ENCODE measurements around the gene NAA40.

The NAA40 gene

DNA sequence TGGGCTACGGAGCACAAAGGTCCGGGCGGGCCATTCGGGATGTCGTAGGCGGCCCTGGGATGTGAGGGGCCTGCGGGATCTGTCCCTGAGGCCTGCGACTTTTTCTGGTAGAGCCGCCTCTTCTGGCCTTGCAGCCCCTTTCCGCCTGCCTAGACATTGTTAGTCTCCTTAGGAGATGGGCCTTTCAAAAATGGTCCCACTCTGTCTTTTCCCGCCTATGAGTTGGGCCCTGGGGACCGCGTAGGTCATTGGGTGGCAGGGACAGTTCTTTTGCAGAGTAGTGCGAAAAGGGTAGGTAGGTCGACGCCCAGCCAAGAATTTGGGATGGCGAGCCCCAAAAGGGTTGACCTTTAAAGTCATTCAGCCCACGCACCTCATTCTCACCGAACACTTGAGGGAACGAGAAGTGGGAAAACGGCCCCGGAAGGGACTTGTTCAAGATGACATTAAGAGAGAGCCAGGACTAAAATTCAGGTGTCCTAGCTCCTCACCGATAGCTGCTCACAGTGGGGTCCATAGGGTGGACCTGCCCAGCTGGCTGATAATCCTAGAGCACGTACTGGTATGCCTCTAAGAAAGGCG is 48.2 kb downstream of the NAA40 start:
- DNase-seq (ENCODE audit: low spot score), result no peak

DNA sequence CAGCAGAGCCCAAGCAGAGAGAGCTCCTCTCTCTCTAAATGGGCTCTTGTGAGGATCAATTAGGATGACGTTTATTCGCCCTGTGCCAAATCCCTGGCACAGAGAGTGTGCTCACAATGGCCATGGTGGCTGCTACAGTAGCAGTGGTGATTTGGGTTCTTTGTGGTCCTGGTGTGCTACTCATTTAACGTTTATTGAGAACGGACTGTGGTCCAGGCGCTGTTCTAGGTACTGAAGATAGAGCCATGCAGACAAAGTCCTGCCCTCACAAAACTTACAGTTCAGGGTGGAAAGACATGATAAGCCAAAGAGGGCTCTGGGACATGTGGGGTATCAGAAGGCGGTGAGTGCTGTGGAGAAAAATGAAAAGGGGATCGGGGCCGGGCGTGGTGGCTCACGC is 52.8 kb downstream of the NAA40 start:
- DNase-seq (ENCODE audit: low spot score), result no peak

DNA sequence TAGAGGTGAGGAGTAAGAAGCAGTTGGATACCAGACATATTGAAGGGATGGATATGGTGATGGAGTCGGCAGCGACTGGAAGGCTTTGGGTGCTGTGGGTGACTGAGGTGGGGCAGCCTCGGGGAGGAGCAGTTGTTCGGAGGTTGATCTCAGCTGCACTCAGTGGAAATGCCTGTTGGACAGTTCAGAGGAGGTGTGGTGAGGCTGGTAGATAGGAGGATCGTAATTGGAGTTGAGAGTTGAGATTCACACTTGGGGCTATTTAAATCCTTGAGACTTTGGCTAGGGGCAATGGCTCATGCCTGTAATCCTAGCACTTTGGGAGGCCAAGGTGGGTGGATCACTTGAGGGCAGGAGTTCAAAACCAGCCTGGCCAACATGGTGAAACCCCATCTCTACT is 54.3 kb downstream of the NAA40 start:
- DNase-seq (ENCODE audit: low spot score), result no peak

DNA sequence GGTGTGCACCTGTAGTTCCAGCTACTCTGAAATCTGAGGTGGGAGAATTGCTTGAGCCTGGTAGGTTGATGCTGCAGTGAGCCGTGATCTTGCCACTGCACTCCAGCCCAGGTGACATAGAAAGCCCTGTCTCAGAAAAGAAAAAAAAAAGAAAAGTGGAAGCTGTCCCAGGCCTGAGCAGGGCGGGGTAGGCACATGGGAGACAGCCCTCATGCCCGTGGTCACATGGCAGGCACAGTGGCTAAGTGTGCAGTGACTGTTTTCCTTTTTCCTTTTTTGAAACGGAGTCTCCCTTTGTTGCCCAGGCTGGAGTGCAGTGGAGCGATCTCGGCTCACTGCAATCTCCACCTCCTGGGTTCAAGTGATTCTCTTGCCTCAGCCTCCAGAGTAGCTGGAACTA is 55.2 kb downstream of the NAA40 start:
- no peak for DNase-seq (ENCODE audit: low spot score)

DNA sequence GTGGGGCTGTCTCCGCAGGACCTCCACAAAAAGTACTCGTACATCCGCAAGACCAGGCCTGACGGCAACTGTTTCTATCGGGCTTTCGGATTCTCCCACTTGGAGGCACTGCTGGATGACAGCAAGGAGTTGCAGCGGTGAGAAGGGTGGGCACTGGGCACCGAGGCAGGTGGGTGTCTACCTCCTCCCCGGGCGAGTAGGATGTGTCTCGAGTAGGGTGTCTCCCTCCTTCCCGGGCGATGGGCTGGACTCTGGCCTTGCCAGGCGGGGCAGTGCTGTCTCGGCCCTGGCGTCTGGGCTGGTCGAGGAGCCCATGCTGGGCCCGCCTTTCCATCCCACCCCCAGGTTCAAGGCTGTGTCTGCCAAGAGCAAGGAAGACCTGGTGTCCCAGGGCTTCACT is 57.7 kb downstream of the NAA40 start:
- DNase-seq (ENCODE audit: low spot score), result no peak

DNA sequence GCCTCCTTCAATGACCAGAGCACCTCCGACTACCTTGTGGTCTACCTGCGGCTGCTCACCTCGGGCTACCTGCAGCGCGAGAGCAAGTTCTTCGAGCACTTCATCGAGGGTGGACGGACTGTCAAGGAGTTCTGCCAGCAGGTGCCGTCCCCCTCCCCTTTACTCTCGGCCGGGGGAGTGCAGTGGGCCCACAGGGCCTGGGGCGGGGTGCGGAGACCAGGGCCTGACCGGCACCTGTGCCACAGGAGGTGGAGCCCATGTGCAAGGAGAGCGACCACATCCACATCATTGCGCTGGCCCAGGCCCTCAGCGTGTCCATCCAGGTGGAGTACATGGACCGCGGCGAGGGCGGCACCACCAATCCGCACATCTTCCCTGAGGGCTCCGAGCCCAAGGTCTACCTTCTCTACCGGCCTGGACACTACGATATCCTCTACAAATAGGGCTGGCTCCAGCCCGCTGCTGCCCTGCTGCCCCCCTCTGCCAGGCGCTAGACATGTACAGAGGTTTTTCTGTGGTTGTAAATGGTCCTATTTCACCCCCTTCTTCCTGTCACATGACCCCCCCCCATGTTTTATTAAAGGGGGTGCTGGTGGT is 58.4 kb downstream of the NAA40 start:
- DNase-seq (ENCODE audit: low spot score), result no peak

DNA sequence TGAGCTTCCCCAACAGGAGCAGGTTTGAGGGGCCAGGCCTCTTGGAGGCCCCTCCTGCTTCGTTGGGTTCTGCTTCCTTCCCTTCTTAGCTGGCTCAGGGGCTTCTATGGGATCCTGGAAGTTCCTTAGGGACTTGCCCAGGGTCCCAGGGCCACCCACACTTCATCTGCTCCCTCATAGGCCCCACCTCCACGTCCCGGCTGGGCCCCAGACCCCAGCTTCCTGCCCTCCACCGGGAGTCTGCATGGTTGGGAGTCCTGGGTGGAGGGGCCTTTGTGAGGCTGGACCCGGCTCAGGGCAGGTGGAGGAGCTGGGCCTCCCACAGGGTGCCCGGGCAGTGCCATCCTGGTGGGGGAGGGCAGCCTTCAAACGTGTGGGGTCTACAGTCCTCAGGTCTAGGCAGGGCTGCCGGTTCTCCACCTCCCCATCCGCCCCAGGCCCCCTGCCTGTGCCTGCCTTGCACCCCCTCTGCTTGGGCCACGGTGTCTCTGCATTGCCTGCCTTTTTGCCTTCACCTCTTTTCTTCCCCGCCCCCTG is 59.1 kb downstream of the NAA40 start:
- no peak for DNase-seq (ENCODE audit: low spot score)

DNA sequence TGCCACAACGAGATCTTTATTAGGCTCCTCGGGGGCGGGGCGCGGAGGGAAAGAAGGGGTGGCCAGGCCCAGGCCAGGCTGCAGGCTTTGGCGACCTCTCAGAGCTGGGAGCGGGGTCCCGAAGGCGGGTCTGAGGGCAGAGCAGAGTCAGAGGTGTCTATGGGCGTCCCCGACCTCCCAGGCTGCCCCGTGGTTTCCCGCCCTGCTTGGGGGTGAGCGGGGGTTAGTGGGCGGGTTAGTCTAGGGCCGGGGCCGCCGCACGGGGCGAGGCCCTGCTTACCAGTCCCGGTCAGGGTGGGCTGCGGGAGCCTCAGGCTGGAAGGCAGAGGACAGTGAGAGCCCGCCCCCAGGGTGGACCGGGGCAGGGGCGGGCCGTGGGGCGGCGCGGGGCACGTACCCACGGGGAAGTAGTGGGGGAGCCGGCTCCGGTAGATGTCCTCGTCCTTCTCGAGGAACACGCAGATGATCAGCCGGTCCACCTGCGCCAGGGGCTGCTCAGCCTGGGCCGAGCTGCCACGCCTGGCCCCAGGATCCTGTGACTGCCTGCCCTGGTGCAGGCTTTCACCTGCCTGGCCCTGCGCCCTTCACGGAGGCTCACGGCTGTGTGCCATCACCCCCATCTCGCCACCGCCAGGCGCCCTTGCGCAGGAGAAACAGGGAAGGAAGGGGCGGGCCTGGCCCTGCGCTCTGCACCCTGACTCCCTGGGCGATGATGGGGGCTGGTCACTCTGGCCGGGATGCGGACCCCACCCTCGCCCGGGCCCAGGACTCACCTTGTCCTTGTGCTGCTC is 60.0 kb downstream of the NAA40 start:
- no peak for DNase-seq (ENCODE audit: low spot score)

DNA sequence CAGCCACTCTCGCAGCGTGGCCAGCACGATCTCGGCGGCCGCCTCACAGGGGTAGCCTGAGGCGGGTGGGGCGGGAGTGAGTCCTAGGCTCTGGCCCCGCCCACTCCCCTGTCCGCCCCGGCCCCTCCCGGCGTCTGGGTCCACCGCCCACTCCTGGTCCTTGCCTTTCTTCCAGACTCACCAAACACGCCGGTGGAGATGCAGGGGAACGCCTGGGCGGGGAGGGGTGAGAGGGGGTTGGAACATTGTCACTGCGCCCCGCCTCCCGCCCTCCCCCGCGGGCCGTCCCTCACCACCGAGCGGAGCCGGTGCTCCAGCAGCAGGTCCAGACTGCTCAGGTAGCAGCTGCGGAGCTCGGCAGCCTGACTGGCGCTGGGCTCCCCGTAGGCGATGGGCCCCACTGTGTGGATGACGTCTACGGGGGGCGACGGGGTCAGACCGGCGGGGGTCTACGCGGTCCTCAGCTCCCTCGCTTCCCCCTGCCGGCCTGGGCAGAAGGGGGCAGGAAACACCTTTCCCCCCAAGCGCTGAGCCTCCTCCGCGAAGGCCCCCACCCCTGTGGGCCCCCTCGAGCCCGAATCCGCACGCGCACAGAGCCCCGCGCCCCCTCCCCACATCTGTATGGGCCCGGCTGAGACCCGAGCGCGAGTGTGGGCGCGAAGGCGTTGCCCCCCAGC is 60.7 kb downstream of the NAA40 start:
- DNase-seq (ENCODE audit: low spot score), result peak; percentile 62

DNA sequence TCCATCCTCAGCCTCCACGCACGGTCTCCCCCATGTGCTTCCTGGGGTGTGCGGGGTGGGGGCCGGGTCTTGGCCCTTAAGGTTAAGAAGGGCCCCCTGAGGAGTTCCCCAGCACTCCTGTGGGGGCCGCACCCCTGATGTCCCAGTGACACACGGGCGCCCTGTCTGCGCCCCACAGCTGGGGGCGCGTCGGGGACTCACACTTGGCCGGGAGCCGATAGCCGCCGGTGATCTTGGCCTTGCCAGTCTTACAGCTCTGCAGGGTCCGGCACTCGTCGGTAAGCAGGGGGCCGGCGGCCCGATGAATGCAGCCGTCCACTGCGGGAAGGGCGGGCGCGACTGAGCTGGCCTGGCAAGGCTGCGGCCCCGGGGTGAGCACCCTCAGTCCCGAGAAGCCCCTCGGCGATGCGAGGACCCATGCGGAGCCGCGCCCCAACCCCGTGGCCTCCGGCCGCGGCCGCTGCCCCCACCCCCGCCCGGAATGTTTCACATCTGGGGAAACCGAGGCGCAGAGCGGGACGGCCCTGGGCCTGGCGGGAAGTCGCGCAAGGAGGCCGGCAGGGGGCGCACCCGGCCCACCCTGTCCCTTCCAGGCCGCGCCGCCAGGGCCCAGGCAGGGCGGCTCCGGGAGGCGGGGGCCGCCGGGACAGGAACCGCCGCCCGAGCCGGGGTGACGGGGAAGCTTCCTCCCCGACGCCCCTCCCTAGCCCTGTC is 61.4 kb downstream of the NAA40 start:
- DNase-seq (ENCODE audit: low spot score), result peak; percentile 89

DNA sequence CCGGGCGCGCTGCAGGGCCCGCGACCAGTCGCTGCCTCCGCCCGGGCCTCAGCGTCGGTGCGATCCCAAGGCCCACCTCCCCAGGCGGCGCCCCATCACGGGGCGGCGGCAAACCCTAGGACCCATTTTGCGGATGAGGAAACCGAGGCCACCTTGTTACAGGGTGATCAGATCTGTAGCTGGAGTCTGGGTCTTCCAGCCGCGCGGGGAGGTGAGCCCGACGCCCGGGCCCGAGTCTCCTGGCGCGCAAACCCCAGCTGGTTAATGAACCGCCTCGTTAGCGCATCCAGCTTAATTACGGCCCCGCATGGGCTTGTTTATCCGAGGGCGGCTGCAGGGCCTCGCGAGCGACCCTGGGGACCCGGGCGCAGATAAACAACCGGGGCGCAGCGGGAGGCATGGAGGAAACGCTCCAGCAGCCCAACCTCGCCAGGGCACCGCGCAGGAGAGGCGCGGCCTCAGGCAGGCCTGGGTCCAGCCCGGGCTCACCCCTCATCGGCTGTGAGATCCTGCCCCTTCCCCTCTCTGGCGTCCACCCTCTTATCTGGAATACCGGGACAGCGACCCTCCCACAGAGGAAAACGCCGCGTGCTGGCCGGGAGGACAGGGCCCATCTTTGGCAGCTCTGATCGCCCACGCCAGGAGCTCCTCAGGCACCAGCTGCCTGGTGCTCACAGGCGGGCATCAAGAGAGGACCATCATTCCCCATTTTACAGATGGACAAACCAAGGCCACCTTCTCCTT is 62.1 kb downstream of the NAA40 start:
- DNase-seq (ENCODE audit: low spot score), result no peak

DNA sequence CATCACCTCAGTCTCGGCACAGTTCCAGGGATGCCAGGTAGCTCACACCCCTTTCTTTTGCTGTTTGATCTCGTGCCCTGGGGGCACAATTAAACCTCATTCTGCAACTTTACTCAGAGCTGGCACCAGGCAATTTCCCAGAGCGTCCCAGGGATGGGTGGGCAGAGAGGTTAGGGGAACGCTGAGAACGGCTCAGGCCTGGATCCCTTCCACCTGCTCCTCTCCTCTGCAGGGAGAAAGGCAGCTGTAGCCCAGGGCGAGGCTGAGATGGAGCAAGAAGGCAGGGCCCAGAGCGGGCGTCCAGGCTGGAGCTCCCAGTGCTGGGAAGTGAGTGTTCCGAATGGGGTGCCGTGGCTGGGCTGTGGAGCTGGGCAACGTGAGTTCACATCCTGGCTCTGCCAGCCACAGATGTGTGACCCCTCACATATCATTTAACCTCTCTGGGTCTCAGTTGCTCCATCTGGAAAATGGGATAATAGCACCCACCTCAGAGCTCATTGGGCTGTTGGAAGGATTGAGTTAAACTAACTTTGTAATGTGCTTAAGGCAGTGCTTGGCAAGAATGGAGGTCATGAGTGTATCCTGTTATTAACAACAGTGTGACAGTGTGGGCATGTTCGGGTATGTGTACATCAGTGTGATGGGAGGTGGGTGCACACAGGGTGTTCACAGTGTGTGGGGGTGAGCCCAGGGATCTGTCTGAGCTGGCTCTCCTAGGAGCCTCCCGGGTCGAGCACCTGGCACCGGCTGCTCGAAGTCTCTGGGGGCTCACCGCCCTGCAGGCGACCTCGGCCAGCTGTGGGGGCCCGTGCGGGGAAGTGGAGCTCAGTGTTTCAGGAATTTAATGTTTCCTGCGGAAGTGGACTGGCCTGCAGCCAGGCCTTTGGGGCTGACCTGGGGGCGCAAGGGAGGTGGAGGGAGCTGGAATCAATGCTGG is 63.0 kb downstream of the NAA40 start:
- no peak for DNase-seq (ENCODE audit: low spot score)

DNA sequence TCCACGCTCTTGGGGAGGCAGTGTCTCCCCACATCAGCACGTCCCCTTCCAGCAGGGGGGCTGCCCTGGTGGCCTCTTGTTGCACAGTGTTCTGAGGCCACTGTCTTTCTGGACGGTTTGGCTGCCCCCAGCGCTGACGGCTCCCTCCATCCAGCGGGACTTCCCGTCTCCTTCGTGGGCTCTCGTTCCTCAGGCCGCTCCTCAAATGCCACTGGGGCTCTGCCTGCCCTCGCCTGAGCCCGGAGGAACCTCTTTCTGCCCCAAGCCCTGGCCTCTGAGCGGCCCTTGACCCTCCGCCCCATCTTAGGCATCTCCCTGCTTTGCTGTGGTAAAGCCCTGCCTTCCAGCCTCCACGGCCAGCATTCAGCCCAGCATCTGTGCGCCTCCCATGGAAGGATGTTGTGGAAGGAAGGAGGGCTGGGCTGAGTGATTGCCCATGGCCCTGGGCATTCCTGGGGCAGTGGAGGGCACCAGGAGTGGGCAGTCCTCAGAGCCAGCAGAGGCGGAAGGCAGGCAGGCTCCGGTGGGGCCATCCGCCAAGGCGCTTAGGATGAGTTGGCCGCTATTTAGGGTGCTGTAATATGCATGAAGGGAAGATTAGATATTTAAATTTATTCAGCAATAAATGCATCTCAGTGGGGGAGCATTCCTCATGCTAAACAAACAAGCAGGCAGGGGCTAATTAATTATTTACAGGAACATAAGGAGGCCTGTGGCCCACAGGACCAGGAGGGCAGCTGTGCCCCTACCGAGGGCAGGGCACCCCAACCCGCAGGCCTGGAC is 65.2 kb downstream of the NAA40 start:
- no peak for DNase-seq (ENCODE audit: low spot score)

DNA sequence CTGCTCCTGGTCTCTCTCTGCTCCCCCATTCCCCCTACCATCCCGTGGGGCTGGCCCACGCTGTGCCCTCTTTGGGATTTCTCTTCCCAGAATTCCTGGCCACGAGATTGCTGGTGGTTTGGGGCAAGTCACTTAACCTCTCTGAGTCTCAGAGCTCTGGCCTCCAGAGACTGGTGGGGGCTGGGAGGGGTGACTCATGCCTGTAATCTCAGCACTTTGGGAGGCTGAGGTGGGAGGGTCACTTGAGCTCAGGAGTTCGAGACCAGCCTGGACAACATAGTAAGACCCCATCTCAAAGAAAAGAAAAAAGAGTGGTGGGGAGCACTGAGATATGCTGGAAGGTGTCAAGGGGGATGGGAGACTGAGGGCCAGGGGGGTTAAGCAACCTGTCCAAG is 65.8 kb downstream of the NAA40 start:
- no peak for DNase-seq (ENCODE audit: low spot score)

DNA sequence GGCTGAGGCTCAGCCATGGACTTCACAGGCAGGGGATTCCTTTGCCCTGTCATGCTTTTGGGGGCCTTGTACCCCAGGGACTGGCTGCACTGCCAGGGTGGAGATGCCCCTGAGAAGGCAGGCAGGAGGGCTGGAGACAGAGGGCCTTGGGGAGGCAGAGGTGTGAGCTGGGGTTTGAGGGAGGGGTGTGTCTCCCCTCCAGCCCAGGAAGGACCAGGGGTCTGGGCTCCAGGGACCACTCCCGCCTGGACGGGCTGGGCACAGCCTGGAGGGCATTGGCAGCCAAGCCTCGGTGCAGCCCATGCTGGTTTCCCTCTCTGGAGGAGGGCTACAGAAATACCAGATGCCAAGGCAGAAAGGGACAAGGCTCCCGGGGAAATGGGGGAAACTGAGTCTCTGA is 66.9 kb downstream of the NAA40 start:
- no peak for DNase-seq (ENCODE audit: low spot score)

DNA sequence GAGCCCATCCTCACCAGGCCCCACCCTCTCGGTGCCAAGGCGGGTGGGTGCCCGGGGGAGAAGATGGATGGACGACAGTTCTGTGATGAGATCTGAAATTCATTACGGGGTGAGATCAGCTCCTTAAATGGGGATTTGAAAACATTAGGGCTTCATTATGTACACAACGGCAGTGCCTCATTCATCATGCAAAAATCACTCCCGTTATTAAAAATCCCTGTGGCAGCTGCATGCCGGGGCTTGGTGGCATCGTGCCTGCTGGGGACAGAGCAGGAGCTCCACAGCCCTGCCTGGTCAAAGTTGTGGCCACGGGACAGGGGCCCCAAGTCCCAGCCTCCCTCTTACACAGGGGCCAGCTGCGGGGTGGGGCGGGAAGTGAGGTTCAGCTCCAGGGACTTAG is 67.6 kb downstream of the NAA40 start:
- no peak for DNase-seq (ENCODE audit: low spot score)
